Fibroblast of lung (primary cell): ENCODE results near the gene SPHK2. TPM values are rescaled to one million over a fixed set of nuclear protein-coding genes. Genes with fewer than 3 reads are reported as not detected.
A peak's percentile ranks its signal among the peaks of the same experiment; 100 is the strongest.

Experiments used
- DNase-seq, 2 donors: peaks; one replicate each; pipeline versions ENCODE4 v3.0.0 to v3.0.0-alpha.2; 2010; ENCODE audit warnings: low read depth in 2 of 2
- H2AFZ ChIP-seq: 2 replicates; pipeline ENCODE4 v1.5.1; 2012; ENCODE audit warnings: low read length, control low read depth, inconsistent platforms
- H3K27ac ChIP-seq: 2 replicates; pipeline ENCODE4 v1.5.1; 2011; ENCODE audit warnings: low read length, control low read depth; ENCODE audit not compliant: insufficient read depth
- H3K27me3 ChIP-seq: 2 replicates; pipeline ENCODE4 v1.5.1; 2011; ENCODE audit warnings: mild to moderate bottlenecking, low read length; ENCODE audit not compliant: control insufficient read depth, insufficient read depth
- H3K36me3 ChIP-seq: 2 replicates; pipeline ENCODE4 v1.5.1; 2011; ENCODE audit warnings: low read length; ENCODE audit not compliant: control insufficient read depth, insufficient read depth
- H3K4me1 ChIP-seq: 2 replicates; pipeline ENCODE4 v1.5.1; 2011; ENCODE audit warnings: low read length; ENCODE audit not compliant: control insufficient read depth, insufficient read depth; ENCODE audit errors: extremely low read depth
- H3K4me2 ChIP-seq: 2 replicates; pipeline ENCODE4 v1.5.1; 2011; ENCODE audit warnings: low read length, control low read depth; ENCODE audit not compliant: insufficient read depth; ENCODE audit errors: extremely low read depth
- H3K4me3 ChIP-seq, 4 experiments: fragments of 200-600 bp in 1 of 4; sonication (generic) in 1 of 4; replicated peaks in 1 of 4; 2 replicates each; pipeline ENCODE4 v1.5.1; 2011 to 2016; ENCODE audit warnings: low read length in 4 of 4, low read depth in 3 of 4, mild to moderate bottlenecking in 3 of 4, control low read depth in 2 of 4, inconsistent platforms in 1 of 4, mixed read lengths in 1 of 4; ENCODE audit not compliant: insufficient read depth in 1 of 4; ENCODE audit errors: control extremely low read depth in 1 of 4
- H3K79me2 ChIP-seq: 2 replicates; pipeline ENCODE4 v1.5.1; 2012; ENCODE audit warnings: mild to moderate bottlenecking, low read length, inconsistent platforms; ENCODE audit not compliant: control insufficient read depth, insufficient read depth
- H3K9ac ChIP-seq: 2 replicates; pipeline ENCODE4 v1.5.1; 2011; ENCODE audit warnings: mild to moderate bottlenecking, low read length, control low read depth; ENCODE audit not compliant: insufficient read depth
- H3K9me3 ChIP-seq: 2 replicates; pipeline ENCODE4 v1.5.1; 2012; ENCODE audit warnings: low read depth, low read length; ENCODE audit not compliant: control insufficient read depth, insufficient read depth
- H4K20me1 ChIP-seq: 2 replicates; pipeline ENCODE4 v1.5.1; 2011; ENCODE audit warnings: low read length; ENCODE audit not compliant: control insufficient read depth, insufficient read depth; ENCODE audit errors: extremely low read depth
- CTCF ChIP-seq, 2 donors: IDR thresholded peaks in 1 of 2; conservative IDR thresholded peaks in 1 of 2; 1 replicate in 1 of 2; 2 replicates in 1 of 2; pipeline ENCODE4 v1.5.1; 2011 to 2012; ENCODE audit warnings: low read length in 2 of 2, control low read depth in 1 of 2, inconsistent platforms in 1 of 2, low read depth in 1 of 2, mild to moderate bottlenecking in 1 of 2
- EZH2 ChIP-seq: IDR thresholded peaks from 2 replicates; pipeline ENCODE4 v1.5.1; 2012; ENCODE audit warnings: low read length, control low read depth, mild to moderate bottlenecking; ENCODE audit errors: missing control alignments
- polyA plus RNA-seq, 2 donors: library from polyadenylated mRNA; depleted of rRNA in 1 of 2; stranded (reverse) in 1 of 2; unstranded in 1 of 2; fragments of >200 nt; gene quantifications; 2 replicates each; pipeline ENCODE4 v1.2.1, GENCODE V29; 2011 to 2012; ENCODE audit warnings: missing spikeins in 1 of 2
- total RNA-seq: library from RNA; depleted of rRNA; stranded (reverse); fragments of >200 nt; gene quantifications from 2 replicates; pipeline ENCODE4 v1.2.1, GENCODE V29; 2014

SPHK2 gene
- total and polyA plus RNA-seq, 2 donors (not counting 1 experiment from before 2014, with no cell fraction given) = 3.4 to 9.6 TPM

GRCh38 chr19:48607359-48607755 lies 11.9 kb upstream of the SPHK2 start:
- H2AFZ ChIP-seq = no peak overlapping the region
- no peaks in the 10 kb centered on the region for H3K79me2 ChIP-seq
- no peak overlapping the region for H3K4me3 ChIP-seq
- DNase-seq = no peak
- H3K36me3 ChIP-seq = no peaks in the 10 kb centered on the region
- no peak overlapping the region for H3K9ac ChIP-seq
- H4K20me1 ChIP-seq = no peaks in the 10 kb centered on the region
- no peaks in the 10 kb centered on the region for H3K27me3 ChIP-seq
- TF ChIP-seq EZH2 = no peak
- H3K4me2 ChIP-seq = no peak overlapping the region
- H3K4me1 ChIP-seq = no peaks in the 10 kb centered on the region
- H3K27ac ChIP-seq = no peak overlapping the region
- H3K9me3 ChIP-seq = no peaks in the 10 kb centered on the region

- Histone ChIP-seq H2AFZ (peak overlapping the region; percentile 80), H3K4me2 (no peak overlapping the region), H3K27ac (no peak overlapping the region), H3K4me1 (no peaks in the 10 kb centered on the region), H3K9me3 (no peaks in the 10 kb centered on the region), H3K9ac (peak overlapping the region; percentile 52), H3K36me3 (no peaks in the 10 kb centered on the region), H3K27me3 (no peaks in the 10 kb centered on the region), H3K79me2 (no peaks in the 10 kb centered on the region), H4K20me1 (no peaks in the 10 kb centered on the region), H3K4me3 (no peak overlapping the region)
- no peak for TF ChIP-seq EZH2
- peak; percentile 55 to 56 for TF ChIP-seq CTCF (conservative IDR thresholded peaks at IDR 0.05 in 1 of 2, IDR thresholded peaks at IDR 0.05 in 1 of 2; ENCODE audit: low read depth in 1 of 2, low read length in 2 of 2)
- peak in 1 of 2 donors; percentile 37 for DNase-seq
Measured at GRCh38 chr19:48608798-48609263, 10.5 kb upstream of the SPHK2 start.

- Histone ChIP-seq H3K4me2 (no peak overlapping the region), H3K9me3 (no peaks in the 10 kb centered on the region), H3K36me3 (peaks cover under 1% of the 10 kb centered on the region), H3K9ac (no peak overlapping the region), H3K4me3 (no peak overlapping the region), H3K27me3 (no peaks in the 10 kb centered on the region), H2AFZ (no peak overlapping the region), H3K27ac (no peak overlapping the region), H4K20me1 (no peaks in the 10 kb centered on the region), H3K79me2 (no peaks in the 10 kb centered on the region), H3K4me1 (no peaks in the 10 kb centered on the region)
- no peak for DNase-seq
- TF ChIP-seq EZH2 = no peak
- no peak for TF ChIP-seq CTCF (conservative IDR thresholded peaks at IDR 0.05 in 1 of 2, IDR thresholded peaks at IDR 0.05 in 1 of 2; ENCODE audit: low read depth in 1 of 2, low read length in 2 of 2)
Measured at GRCh38 chr19:48609571-48610108, 9.7 kb upstream of the SPHK2 start.
